Activated CD4-positive, alpha-beta T cell treated with anti-CD3 and anti-CD28 coated beads for 36 hours (primary cell): ENCODE measurements around the gene GPR137B. TPM values are rescaled to one million over a fixed set of nuclear protein-coding genes. Genes with fewer than 3 reads are reported as not detected.

Source experiments
- ATAC-seq: fragments of 200-7000 bp; cut with Tn5 transposase; one replicate; pipeline ENCODE4 v1.10.0; 2021; ENCODE audit warnings: mild to moderate bottlenecking, moderate library complexity
- CTCF ChIA-PET: fragments of 350-600 bp; sonication (Branson Sonifier 250); formaldehyde crosslinking; loops from one replicate; lab custom pipeline; 2021; ENCODE audit warnings: antibody characterized with exemption; lab: Charles Lee
- POLR2A ChIA-PET: fragments of 350-600 bp; sonication (Branson Sonifier 250); formaldehyde crosslinking; loops from one replicate; lab custom pipeline; 2021; ENCODE audit warnings: antibody characterized with exemption, inconsistent platforms; lab: Charles Lee
- DNase-seq: peaks from one replicate; pipeline ENCODE4 v3.0.0-alpha.2; 2020
- H3K27ac Mint-ChIP-seq: one replicate; pipeline ENCODE4 v1.8.0; 2021; ENCODE audit warnings: mixed read lengths
- H3K27me3 Mint-ChIP-seq: one replicate; pipeline ENCODE4 v1.8.0; 2021; ENCODE audit warnings: mixed read lengths
- H3K36me3 Mint-ChIP-seq: one replicate; pipeline ENCODE4 v1.8.0; 2021; ENCODE audit warnings: low read depth, mixed read lengths
- H3K4me1 Mint-ChIP-seq: one replicate; pipeline ENCODE4 v1.8.0; 2021; ENCODE audit warnings: mixed read lengths
- H3K4me3 Mint-ChIP-seq: one replicate; pipeline ENCODE4 v1.8.0; 2021; ENCODE audit warnings: mild to moderate bottlenecking, moderate library complexity, mixed read lengths
- H3K9me3 Mint-ChIP-seq: one replicate; pipeline ENCODE4 v1.8.0; 2021; ENCODE audit warnings: low read depth, mixed read lengths
- intact Hi-C, 2 experiments: fragments of 100-400 bp; cut with DNase I in 1 of 2; cut with micrococcal nuclease in 1 of 2; formaldehyde crosslinking; loops; one replicate each; pipeline versions ENCODE4 v1.14.2 to v1.15.1; 2022 to 2024; cut with DNase I, micrococcal nuclease
- total RNA-seq, 2 experiments: library from RNA; stranded (reverse); gene quantifications; one replicate each; pipeline ENCODE4 v1.2.3, GENCODE V29; 2021

Gene GPR137B
- total RNA-seq, 2 experiments from 2014 or later = 5.0 to 5.6 TPM

- ChIA-PET CTCF (interaction anchor here (0.8 to 1.1 kb wide), 4 partner anchors 10 to 585 kb away, joined by 3 read pairs; no protein-coding TSS in a partner anchor), POLR2A (no interaction called here)
- peaks cover 2% of the 10 kb centered on the region for H3K27me3 Mint-ChIP-seq
- no peak for ATAC-seq
- no peaks in the 10 kb centered on the region for H3K36me3 Mint-ChIP-seq
- no peak overlapping the region for H3K27ac Mint-ChIP-seq
- no peak for DNase-seq
- H3K4me3 Mint-ChIP-seq = no peak overlapping the region
- peaks cover 2% of the 10 kb centered on the region for H3K4me1 Mint-ChIP-seq
- intact Hi-C loops = loop anchor here (1.0 to 10.0 kb wide), 4 partner anchors 387 to 1462 kb away; no protein-coding TSS in a partner anchor
- no peaks in the 10 kb centered on the region for H3K9me3 Mint-ChIP-seq
Measured at GRCh38 chr1:236103059-236103458, 39.3 kb upstream of the GPR137B start.

GRCh38 chr1:236103646-236104218, 38.6 kb upstream of the GPR137B start:
- Mint-ChIP-seq H3K27me3 (peaks cover 2% of the 10 kb centered on the region), H3K36me3 (no peaks in the 10 kb centered on the region), H3K4me1 (peaks cover 2% of the 10 kb centered on the region), H3K4me3 (no peak overlapping the region), H3K9me3 (no peaks in the 10 kb centered on the region), H3K27ac (no peak overlapping the region)
- ChIA-PET CTCF (interaction anchor here (0.6 to 4.2 kb wide), 12 partner anchors 11 to 587 kb away, joined by 3 to 14 read pairs (median 3); partner anchors contain the start of gene EDARADD), POLR2A (no interaction called here)
- ATAC-seq (peak; percentile 80), DNase-seq (peak; percentile 75)
- intact Hi-C loops = loop anchor here (1.0 to 10.0 kb wide), 4 partner anchors 387 to 1461 kb away; no protein-coding TSS in a partner anchor

GRCh38 chr1:236107121-236107907, 35.0 kb upstream of the GPR137B start:
- Mint-ChIP-seq H3K4me3 (no peak overlapping the region), H3K4me1 (peaks cover 2% of the 10 kb centered on the region), H3K9me3 (no peaks in the 10 kb centered on the region), H3K27ac (no peak overlapping the region), H3K27me3 (peaks cover 2% of the 10 kb centered on the region), H3K36me3 (no peaks in the 10 kb centered on the region)
- no peak for DNase-seq
- POLR2A ChIA-PET = interaction anchor here (0.6 kb wide), 1 partner anchor 703 kb away, joined by 4 read pairs; no protein-coding TSS in a partner anchor
- CTCF ChIA-PET = interaction anchor here (0.6 to 4.2 kb wide), 7 partner anchors 9 to 1059 kb away, joined by 3 to 14 read pairs (median 4); no protein-coding TSS in a partner anchor
- no peak for ATAC-seq
- intact Hi-C loops = loop anchor here (5.0 to 10.0 kb wide), 5 partner anchors 175 to 1457 kb away; partner anchors contain the start of genes ERO1B (in 2 of the 2) and HEATR1 (in 1 of the 2)

- Mint-ChIP-seq H3K36me3 (no peaks in the 10 kb centered on the region), H3K27me3 (peaks cover 2% of the 10 kb centered on the region), H3K27ac (no peak overlapping the region), H3K9me3 (no peaks in the 10 kb centered on the region), H3K4me1 (peaks cover 2% of the 10 kb centered on the region), H3K4me3 (no peak overlapping the region)
- intact Hi-C loops = loop anchor here (1.0 to 10.0 kb wide), 8 partner anchors 35 to 1457 kb away; partner anchors contain the start of genes ERO1B (in 2 of the 2), EDARADD (in 1 of the 2), GPR137B (in 1 of the 2) and HEATR1 (in 1 of the 2)
- ChIA-PET POLR2A (no interaction called here), CTCF (interaction anchor here (0.9 to 1.7 kb wide), 5 partner anchors 10 to 390 kb away, joined by 3 to 5 read pairs (median 5); no protein-coding TSS in a partner anchor)
- DNase-seq (no peak), ATAC-seq (no peak)
Measured at GRCh38 chr1:236108027-236108648, 34.2 kb upstream of the GPR137B start.

- Mint-ChIP-seq H3K27ac (no peak overlapping the region), H3K36me3 (no peaks in the 10 kb centered on the region), H3K4me1 (no peaks in the 10 kb centered on the region), H3K4me3 (no peak overlapping the region), H3K9me3 (no peaks in the 10 kb centered on the region), H3K27me3 (no peaks in the 10 kb centered on the region)
- CTCF ChIA-PET = interaction anchor here (0.7 to 1.3 kb wide), 3 partner anchors 54 to 388 kb away, joined by 3 read pairs; no protein-coding TSS in a partner anchor
- intact Hi-C loops = loop anchor here (5.0 to 10.0 kb wide), 2 partner anchors 422 to 695 kb away; no protein-coding TSS in a partner anchor
- POLR2A ChIA-PET = no interaction called here
- DNase-seq (no peak), ATAC-seq (no peak)
Measured at GRCh38 chr1:236110137-236110536, 32.2 kb upstream of the GPR137B start.

- H3K4me1 Mint-ChIP-seq = no peaks in the 10 kb centered on the region
- H3K27ac Mint-ChIP-seq = no peak overlapping the region
- ChIA-PET POLR2A (no interaction called here), CTCF (interaction anchor here (0.6 to 2.0 kb wide), 7 partner anchors 14 to 380 kb away, joined by 3 to 7 read pairs (median 3); no protein-coding TSS in a partner anchor)
- H3K27me3 Mint-ChIP-seq = no peaks in the 10 kb centered on the region
- DNase-seq (no peak), ATAC-seq (no peak)
- H3K4me3 Mint-ChIP-seq = no peak overlapping the region
- intact Hi-C loops = loop anchor here (5.0 to 10.0 kb wide), 2 partner anchors 421 to 693 kb away; no protein-coding TSS in a partner anchor
- no peaks in the 10 kb centered on the region for H3K36me3 Mint-ChIP-seq
- no peaks in the 10 kb centered on the region for H3K9me3 Mint-ChIP-seq
Measured at GRCh38 chr1:236111527-236112331, 30.6 kb upstream of the GPR137B start.

GRCh38 chr1:236112332-236112627, 30.1 kb upstream of the GPR137B start:
- Mint-ChIP-seq H3K4me1 (no peaks in the 10 kb centered on the region), H3K27me3 (no peaks in the 10 kb centered on the region), H3K4me3 (no peak overlapping the region), H3K9me3 (no peaks in the 10 kb centered on the region), H3K36me3 (no peaks in the 10 kb centered on the region), H3K27ac (no peak overlapping the region)
- no peak for DNase-seq
- POLR2A ChIA-PET = interaction anchor here (0.6 kb wide), 1 partner anchor 173 kb away, joined by 4 read pairs; no protein-coding TSS in a partner anchor
- CTCF ChIA-PET = interaction anchor here (0.6 to 2.0 kb wide), 7 partner anchors 15 to 379 kb away, joined by 3 to 7 read pairs (median 3); no protein-coding TSS in a partner anchor
- intact Hi-C loops = loop anchor here (5.0 to 10.0 kb wide), 2 partner anchors 420 to 693 kb away; no protein-coding TSS in a partner anchor
- ATAC-seq = no peak

GRCh38 chr1:236113324-236114032, 28.9 kb upstream of the GPR137B start:
- intact Hi-C loops = loop anchor here (5.0 to 10.0 kb wide), 2 partner anchors 419 to 691 kb away; no protein-coding TSS in a partner anchor
- POLR2A ChIA-PET = no interaction called here
- H3K27me3 Mint-ChIP-seq = peaks cover 1% of the 10 kb centered on the region

GRCh38 chr1:236114076-236114747, 28.1 kb upstream of the GPR137B start:
- DNase-seq (no peak), ATAC-seq (no peak)
- Mint-ChIP-seq H3K27ac (no peak overlapping the region), H3K4me3 (no peak overlapping the region), H3K4me1 (no peaks in the 10 kb centered on the region), H3K27me3 (peaks cover 3% of the 10 kb centered on the region), H3K36me3 (no peaks in the 10 kb centered on the region), H3K9me3 (no peaks in the 10 kb centered on the region)
- POLR2A ChIA-PET = no interaction called here
- CTCF ChIA-PET = interaction anchor here (0.9 to 1.0 kb wide), 2 partner anchors 10 to 13 kb away, joined by 3 read pairs; no protein-coding TSS in a partner anchor
- intact Hi-C loops = loop anchor here (5.0 to 10.0 kb wide), 2 partner anchors 418 to 691 kb away; no protein-coding TSS in a partner anchor

More at GRCh38 chr1:236113324-236114032, 28.9 kb upstream of the GPR137B start:
- no peaks in the 10 kb centered on the region for H3K4me1 Mint-ChIP-seq
- H3K4me3 Mint-ChIP-seq = no peak overlapping the region
- H3K9me3 Mint-ChIP-seq = no peaks in the 10 kb centered on the region
- no peaks in the 10 kb centered on the region for H3K36me3 Mint-ChIP-seq
- H3K27ac Mint-ChIP-seq = no peak overlapping the region
- ATAC-seq = no peak
- DNase-seq = no peak
- CTCF ChIA-PET = interaction anchor here (1.0 kb wide), 1 partner anchor 14 kb away, joined by 3 read pairs; no protein-coding TSS in a partner anchor
